Calu3 (cell line): ENCODE results near the gene MRPL22. TPM values are rescaled to one million over a fixed set of nuclear protein-coding genes. Genes with fewer than 3 reads are reported as not detected.
"Not testable (repeated sequence)": the region's sequence is repeated elsewhere in the genome, so short reads cannot be mapped to it uniquely, and the experiment has no call there.

Experiments used
- BruUV-seq: library from RNA; stranded (reverse); fragments of 400-500 nt; replicated peaks from 2 replicates; lab custom pipeline; 2021; lab: Mats Ljungman, UMichigan
- CTCF ChIA-PET: fragments of 300-600 bp; sonication (Branson Sonifier 250); formaldehyde crosslinking; loops from one replicate; lab custom pipeline; 2022; ENCODE audit warnings: antibody characterized with exemption; lab: Charles Lee
- DNase-seq: peaks from one replicate; pipeline ENCODE4 v3.0.0; 2022
- H3K27ac Mint-ChIP-seq: one replicate; pipeline ENCODE4 v1.8.0; 2022; ENCODE audit warnings: mixed read lengths; ENCODE audit not compliant: unreplicated experiment
- H3K27me3 Mint-ChIP-seq: one replicate; pipeline ENCODE4 v1.8.0; 2022; ENCODE audit warnings: mixed read lengths; ENCODE audit not compliant: unreplicated experiment
- H3K36me3 Mint-ChIP-seq: one replicate; pipeline ENCODE4 v1.8.0; 2022; ENCODE audit warnings: mild to moderate bottlenecking, moderate library complexity, mixed read lengths; ENCODE audit not compliant: insufficient read depth, unreplicated experiment
- H3K4me1 Mint-ChIP-seq: one replicate; pipeline ENCODE4 v1.8.0; 2022; ENCODE audit warnings: mild to moderate bottlenecking, low read depth, mixed read lengths; ENCODE audit not compliant: unreplicated experiment
- H3K4me3 Mint-ChIP-seq: one replicate; pipeline ENCODE4 v1.8.0; 2022; ENCODE audit warnings: mild to moderate bottlenecking, low read depth, moderate library complexity, mixed read lengths; ENCODE audit not compliant: unreplicated experiment
- H3K9me3 Mint-ChIP-seq: one replicate; pipeline ENCODE4 v1.8.0; 2022; ENCODE audit warnings: low read depth, mixed read lengths; ENCODE audit not compliant: unreplicated experiment
- CTCF ChIP-seq: fragments of 200-600 bp; IDR thresholded peaks from one replicate; pipeline ENCODE4 v1.8.0; 2022; ENCODE audit warnings: antibody characterized with exemption; ENCODE audit not compliant: unreplicated experiment
- intact Hi-C: fragments of 100-400 bp; cut with micrococcal nuclease; formaldehyde crosslinking; loops from one replicate; pipeline ENCODE4 v1.10.0; 2022; ENCODE audit not compliant: unreplicated experiment
- total RNA-seq: library from RNA; stranded (reverse); gene quantifications from 2 replicates; pipeline ENCODE4 v1.2.3, GENCODE V29; 2022

Gene MRPL22
- total RNA-seq, 1 experiment from 2014 or later: 80.6 TPM

- no peak overlapping the region for H3K27ac Mint-ChIP-seq
- H3K4me1 Mint-ChIP-seq: no peaks in the 10 kb centered on the region
- no peaks in the 10 kb centered on the region for H3K9me3 Mint-ChIP-seq
- DNase-seq: no peak
- BruUV-seq: no TSS peak
- H3K27me3 Mint-ChIP-seq: no peaks in the 10 kb centered on the region
- CTCF ChIA-PET: no interaction called here
- no peak overlapping the region for H3K4me3 Mint-ChIP-seq
- peaks cover 52% of the 10 kb centered on the region for H3K36me3 Mint-ChIP-seq
- intact Hi-C loops: no loop called here
- TF ChIP-seq CTCF: no peak
Measured at GRCh38 chr5:154900066-154900465, 40.8 kb upstream of the MRPL22 start.

DNA sequence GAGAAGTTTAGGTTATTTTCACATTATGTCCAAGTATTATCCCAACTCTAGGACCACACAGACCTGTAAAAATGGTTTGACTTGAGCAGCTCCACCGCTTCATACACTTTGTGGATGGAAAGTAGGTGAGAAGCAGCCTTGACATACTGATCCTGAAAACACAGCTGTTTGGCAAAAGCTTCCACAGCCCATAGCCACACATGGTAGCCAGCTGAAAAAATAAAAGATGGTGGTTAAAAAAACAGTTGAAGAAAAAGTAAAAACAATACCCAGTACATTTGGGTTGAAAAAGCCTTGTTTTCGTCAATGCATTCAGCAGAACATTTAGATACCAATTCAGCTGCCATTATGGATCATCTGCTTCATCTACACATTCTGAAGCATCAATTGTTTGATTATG, 39.6 kb upstream of the MRPL22 start:
- DNase-seq: no peak
- no peak overlapping the region for H3K4me3 Mint-ChIP-seq
- no peaks in the 10 kb centered on the region for H3K4me1 Mint-ChIP-seq
- no peaks in the 10 kb centered on the region for H3K9me3 Mint-ChIP-seq
- H3K36me3 Mint-ChIP-seq: peaks cover 51% of the 10 kb centered on the region
- no peaks in the 10 kb centered on the region for H3K27me3 Mint-ChIP-seq
- BruUV-seq: no TSS peak
- intact Hi-C loops: no loop called here
- no peak for TF ChIP-seq CTCF
- CTCF ChIA-PET: no interaction called here
- H3K27ac Mint-ChIP-seq: no peak overlapping the region

DNA sequence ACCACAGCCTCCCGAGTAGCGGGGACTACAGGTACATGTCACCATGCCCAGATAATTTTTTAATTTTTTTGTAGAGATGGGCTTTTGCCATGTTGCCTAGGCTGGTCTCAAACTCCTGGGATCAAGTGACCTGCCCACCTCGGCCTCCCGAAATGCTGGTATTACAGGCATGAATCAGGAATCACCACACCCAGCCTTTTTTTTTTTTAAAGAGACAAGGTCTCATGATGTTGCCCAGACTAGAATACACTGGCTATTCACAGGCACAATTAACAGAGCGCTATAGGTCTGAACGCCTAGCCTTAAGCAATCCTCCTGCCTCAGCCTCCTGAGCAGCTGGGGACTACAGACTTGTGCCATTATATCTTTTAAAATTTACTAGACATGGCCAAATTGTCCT, 39.0 kb upstream of the MRPL22 start:
- intact Hi-C loops: no loop called here
- peaks cover 51% of the 10 kb centered on the region for H3K36me3 Mint-ChIP-seq
- CTCF ChIA-PET: no interaction called here

GRCh38 chr5:154905601-154906000, 35.3 kb upstream of the MRPL22 start:
- CTCF ChIA-PET: interaction anchor here (1.0 kb wide), 1 partner anchor 32 kb away, joined by 3 read pairs; the partner anchor contains the start of gene GEMIN5
- H3K27me3 Mint-ChIP-seq, intact Hi-C loops, H3K4me3 Mint-ChIP-seq, H3K9me3 Mint-ChIP-seq, H3K27ac Mint-ChIP-seq, DNase-seq, BruUV-seq, H3K4me1 Mint-ChIP-seq: not testable (repeated sequence)
- H3K36me3 Mint-ChIP-seq: peaks cover 39% of the 10 kb centered on the region

More for the DNA sequence above, 39.0 kb upstream of the MRPL22 start:
- no peaks in the 10 kb centered on the region for H3K9me3 Mint-ChIP-seq
- no peaks in the 10 kb centered on the region for H3K27me3 Mint-ChIP-seq
- no peak for DNase-seq
- TF ChIP-seq CTCF: no peak
- H3K4me3 Mint-ChIP-seq: no peak overlapping the region
- no peak overlapping the region for H3K27ac Mint-ChIP-seq
- BruUV-seq: no TSS peak
- H3K4me1 Mint-ChIP-seq: no peaks in the 10 kb centered on the region

- no peaks in the 10 kb centered on the region for H3K9me3 Mint-ChIP-seq
- CTCF ChIA-PET: no interaction called here
- BruUV-seq: no TSS peak
- no peak for TF ChIP-seq CTCF
- no peaks in the 10 kb centered on the region for H3K27me3 Mint-ChIP-seq
- H3K36me3 Mint-ChIP-seq: peaks cover 40% of the 10 kb centered on the region
- no peak overlapping the region for H3K4me3 Mint-ChIP-seq
- intact Hi-C loops: no loop called here
- no peaks in the 10 kb centered on the region for H3K4me1 Mint-ChIP-seq
- no peak for DNase-seq
- no peak overlapping the region for H3K27ac Mint-ChIP-seq
Measured at GRCh38 chr5:154916874-154917273, 24.0 kb upstream of the MRPL22 start.
